ENCODE data around the gene NHP2.
"Not testable (repeated sequence)": the region's sequence is repeated elsewhere in the genome, so short reads cannot be mapped to it uniquely, and the experiment has no call there.

NHP2 gene

GRCh38 chr5:178130234-178130575 lies 23.5 kb downstream of the NHP2 start:
- DNase-seq: peak; percentile 23

- DNase-seq: no peak
Observed at GRCh38 chr5:178129296-178129695, 24.4 kb downstream of the NHP2 start.

GRCh38 chr5:178127300-178128009 lies 26.2 kb downstream of the NHP2 start:
- DNase-seq: not testable (repeated sequence)

- no peak for DNase-seq
Observed at GRCh38 chr5:178126556-178126955, 27.1 kb downstream of the NHP2 start.

GRCh38 chr5:178125253-178125906 lies 28.3 kb downstream of the NHP2 start:
- no peak for DNase-seq

- DNase-seq: no peak
Observed at GRCh38 chr5:178123966-178124925, 29.4 kb downstream of the NHP2 start.

GRCh38 chr5:178123094-178123965 lies 30.4 kb downstream of the NHP2 start:
- DNase-seq: no peak

- no peak for DNase-seq
Observed at GRCh38 chr5:178122346-178122745, 31.3 kb downstream of the NHP2 start.

GRCh38 chr5:178121391-178122276 lies 32.1 kb downstream of the NHP2 start:
- DNase-seq: no peak

- DNase-seq: peak; percentile 16
Observed at GRCh38 chr5:178120607-178121357, 32.9 kb downstream of the NHP2 start.

GRCh38 chr5:178119915-178120606 lies 33.6 kb downstream of the NHP2 start:
- no peak for DNase-seq

- DNase-seq: no peak
Observed at GRCh38 chr5:178117923-178118701, 35.6 kb downstream of the NHP2 start.

- no peak for DNase-seq
Observed at GRCh38 chr5:178116143-178116885, 37.4 kb downstream of the NHP2 start.

- no peak for DNase-seq
Observed at GRCh38 chr5:178115814-178116142, 37.9 kb downstream of the NHP2 start.

GRCh38 chr5:178115136-178115813 lies 38.4 kb downstream of the NHP2 start:
- DNase-seq: no peak

- DNase-seq: no peak
Observed at GRCh38 chr5:178114325-178115135, 39.2 kb downstream of the NHP2 start.

- DNase-seq: no peak
Observed at GRCh38 chr5:178113841-178114324, 39.8 kb downstream of the NHP2 start.

Data from EL (cell line).